ENCODE data around the gene SLC9A7. TPM values are rescaled to one million over a fixed set of nuclear protein-coding genes. Genes with fewer than 3 reads are reported as not detected.
A peak's percentile ranks its signal among the peaks of the same experiment; 100 is the strongest.

The SLC9A7 gene
- 1 to 10 TPM in 3 of 4 donors, under 1 TPM in 1; 0.63 to 9.0 (median 2.7) TPM for total RNA-seq

DNA sequence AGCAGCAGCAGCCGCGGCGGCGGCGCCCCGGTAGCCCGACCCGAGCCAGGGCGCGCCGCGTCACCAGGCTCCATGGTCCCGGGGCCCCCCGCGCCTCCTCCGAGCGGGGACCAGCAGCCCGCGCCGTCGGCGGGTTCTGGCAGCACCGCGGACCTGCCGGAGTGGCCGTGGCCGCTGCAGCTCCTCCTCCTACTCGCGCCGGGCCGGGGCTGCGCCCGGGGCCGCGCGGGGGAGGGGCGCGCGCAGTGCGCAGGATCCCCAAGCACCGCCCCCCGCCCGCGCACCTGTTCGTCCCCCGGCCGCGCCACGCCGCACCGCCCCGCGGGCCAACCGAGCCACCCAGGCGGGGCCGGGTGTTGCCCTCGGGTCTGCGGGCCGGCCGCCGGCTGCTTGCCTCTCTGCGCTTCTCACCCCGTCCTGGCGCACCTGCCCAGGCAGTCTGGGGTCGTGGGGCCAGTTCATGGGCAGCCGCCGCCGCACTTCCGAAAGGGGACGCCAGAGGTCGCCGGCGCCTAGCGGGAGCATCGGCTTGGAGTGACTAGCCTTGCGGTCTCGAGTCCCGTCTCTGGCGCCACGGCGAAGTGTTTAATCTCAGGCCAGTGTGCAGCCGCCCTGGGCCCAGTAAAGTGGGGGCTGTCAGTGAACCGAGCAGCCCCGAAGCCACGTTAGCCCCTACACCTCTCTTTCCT lies at the start of gene SLC9A7:
TSS of gene SLC9A7 (minus strand) at position 163 of the 689 bp plus-strand sequence. CDS start at position 74, 89 bp downstream.
- DNase-seq (ENCODE audit: low spot score) = no peak
- peak; percentile 92 for ATAC-seq (ENCODE audit: low FRiP score)
- TF ChIP-seq, protein P1, sequence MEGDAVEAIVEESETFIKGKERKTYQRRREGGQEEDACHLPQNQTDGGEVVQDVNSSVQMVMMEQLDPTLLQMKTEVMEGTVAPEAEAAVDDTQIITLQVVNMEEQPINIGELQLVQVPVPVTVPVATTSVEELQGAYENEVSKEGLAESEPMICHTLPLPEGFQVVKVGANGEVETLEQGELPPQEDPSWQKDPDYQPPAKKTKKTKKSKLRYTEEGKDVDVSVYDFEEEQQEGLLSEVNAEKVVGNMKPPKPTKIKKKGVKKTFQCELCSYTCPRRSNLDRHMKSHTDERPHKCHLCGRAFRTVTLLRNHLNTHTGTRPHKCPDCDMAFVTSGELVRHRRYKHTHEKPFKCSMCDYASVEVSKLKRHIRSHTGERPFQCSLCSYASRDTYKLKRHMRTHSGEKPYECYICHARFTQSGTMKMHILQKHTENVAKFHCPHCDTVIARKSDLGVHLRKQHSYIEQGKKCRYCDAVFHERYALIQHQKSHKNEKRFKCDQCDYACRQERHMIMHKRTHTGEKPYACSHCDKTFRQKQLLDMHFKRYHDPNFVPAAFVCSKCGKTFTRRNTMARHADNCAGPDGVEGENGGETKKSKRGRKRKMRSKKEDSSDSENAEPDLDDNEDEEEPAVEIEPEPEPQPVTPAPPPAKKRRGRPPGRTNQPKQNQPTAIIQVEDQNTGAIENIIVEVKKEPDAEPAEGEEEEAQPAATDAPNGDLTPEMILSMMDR (IDR thresholded peaks at IDR 0.05) = peak in 2 of 3 donors; percentile 70 to 74

DNA sequence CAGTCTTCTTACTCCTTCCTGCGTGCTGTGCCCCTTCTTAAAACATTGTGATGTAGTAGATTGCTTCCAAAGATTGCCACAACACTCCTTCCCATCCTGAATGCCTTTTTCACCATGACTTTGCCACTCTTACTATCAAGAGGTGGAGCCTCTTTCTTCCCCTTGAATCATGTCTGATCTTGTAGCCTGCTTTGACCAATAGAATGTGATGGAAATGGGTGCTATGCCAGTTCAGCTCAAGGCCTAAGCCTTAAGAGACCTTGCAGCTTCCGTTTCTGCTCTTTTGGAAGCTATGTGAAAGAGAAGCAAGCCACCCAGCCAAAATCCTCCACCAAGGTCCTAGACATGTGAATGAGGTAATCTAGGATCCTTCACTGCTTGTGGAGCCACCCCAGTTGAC lies 46.4 kb upstream of the SLC9A7 start:
- TF ChIP-seq, protein P1 (IDR thresholded peaks at IDR 0.05) = no peak
- ATAC-seq (ENCODE audit: low FRiP score) = no peak
- DNase-seq (ENCODE audit: low spot score) = no peak

DNA sequence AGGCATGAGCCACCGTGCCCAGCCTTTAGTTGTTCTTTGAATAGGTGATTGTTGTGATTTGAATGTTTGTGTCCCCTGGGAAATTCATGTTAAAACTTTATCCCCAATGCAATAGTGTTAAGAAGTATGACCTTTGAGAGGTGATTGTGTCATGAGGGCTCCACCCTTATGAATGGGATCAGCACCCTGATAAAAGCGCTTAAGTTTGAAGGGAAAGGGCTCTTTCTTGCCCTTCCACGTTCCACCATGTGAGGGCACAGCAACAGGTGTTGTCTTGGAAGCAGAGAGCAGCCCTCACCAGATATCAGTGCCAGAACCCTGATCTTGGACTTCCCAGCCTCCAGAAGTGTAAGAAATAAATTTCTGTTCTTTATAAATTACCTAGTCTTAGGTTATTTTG lies 44.2 kb upstream of the SLC9A7 start:
- TF ChIP-seq, protein P1 (IDR thresholded peaks at IDR 0.05) = no peak
- no peak for ATAC-seq (ENCODE audit: low FRiP score)
- no peak for DNase-seq (ENCODE audit: low spot score)

DNA sequence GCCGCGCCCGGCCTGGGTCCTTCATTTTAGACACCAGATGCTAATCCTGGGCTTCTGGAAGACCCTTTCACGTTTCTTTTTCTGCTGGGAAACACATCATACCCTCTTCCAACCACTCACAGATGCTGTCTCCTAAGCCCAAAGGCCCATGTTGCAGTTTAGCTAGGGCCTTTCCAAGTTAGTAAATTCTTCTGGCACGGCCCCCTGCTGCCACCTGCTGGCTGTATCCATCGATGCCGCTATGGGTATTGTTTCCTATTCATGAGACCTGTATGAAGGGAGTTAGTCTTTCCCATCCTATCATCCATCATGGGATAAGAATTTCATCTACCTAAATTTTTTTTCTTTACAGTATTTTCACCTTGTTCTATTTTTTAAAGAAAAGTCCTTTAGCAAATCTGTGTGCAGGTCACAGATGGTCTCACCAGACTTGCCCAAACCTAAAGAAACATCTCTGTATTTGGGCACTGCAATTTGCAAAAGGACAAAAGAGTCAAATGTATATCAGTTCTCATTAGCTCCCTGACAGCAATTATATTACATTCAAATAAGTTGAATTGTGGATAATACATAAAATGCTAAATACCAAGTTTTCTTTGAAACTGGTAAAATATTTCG lies 37.8 kb upstream of the SLC9A7 start:
- TF ChIP-seq, protein P1 (IDR thresholded peaks at IDR 0.05) = peak in 1 of 3 donors; percentile 48
- peak; percentile 83 for DNase-seq (ENCODE audit: low spot score)
- peak; percentile 68 for ATAC-seq (ENCODE audit: low FRiP score)

DNA sequence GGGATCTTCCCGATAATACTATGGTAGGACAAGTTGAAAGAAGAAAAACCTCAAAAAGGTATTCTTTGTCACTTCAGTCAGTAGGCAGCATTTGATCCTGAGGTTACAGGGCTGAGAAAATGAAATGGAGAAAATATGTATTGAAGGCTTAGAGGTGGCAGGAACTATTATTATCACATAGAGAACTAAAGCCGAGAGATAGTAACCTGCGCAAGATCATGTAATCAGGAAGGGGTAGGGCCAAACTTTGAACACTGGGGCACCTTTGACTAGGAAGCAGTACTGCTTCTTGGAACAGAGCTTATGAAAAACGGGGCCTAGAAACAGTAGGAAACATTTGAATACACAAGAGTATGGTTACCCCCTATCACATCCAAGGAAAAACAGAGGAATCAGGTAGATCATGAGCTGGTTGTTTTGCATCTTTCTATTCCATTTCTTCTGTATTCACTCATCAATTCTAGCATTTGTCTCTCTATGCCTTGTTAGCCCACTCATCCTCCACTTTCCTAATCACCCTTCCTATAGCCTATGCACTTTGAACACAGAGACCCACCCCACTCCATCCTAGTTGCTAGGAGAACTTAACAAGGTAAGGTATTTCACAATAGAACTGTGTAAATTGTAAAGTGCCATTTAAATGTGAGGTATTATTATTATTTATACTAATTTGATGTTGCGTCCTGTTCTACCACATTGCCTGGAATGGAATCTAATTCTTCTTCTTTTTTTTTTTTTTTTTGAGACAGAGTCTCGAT lies 34.6 kb upstream of the SLC9A7 start:
- DNase-seq (ENCODE audit: low spot score) (no peak), ATAC-seq (ENCODE audit: low FRiP score) (no peak)
- TF ChIP-seq, protein P1 (IDR thresholded peaks at IDR 0.05) = no peak

DNA sequence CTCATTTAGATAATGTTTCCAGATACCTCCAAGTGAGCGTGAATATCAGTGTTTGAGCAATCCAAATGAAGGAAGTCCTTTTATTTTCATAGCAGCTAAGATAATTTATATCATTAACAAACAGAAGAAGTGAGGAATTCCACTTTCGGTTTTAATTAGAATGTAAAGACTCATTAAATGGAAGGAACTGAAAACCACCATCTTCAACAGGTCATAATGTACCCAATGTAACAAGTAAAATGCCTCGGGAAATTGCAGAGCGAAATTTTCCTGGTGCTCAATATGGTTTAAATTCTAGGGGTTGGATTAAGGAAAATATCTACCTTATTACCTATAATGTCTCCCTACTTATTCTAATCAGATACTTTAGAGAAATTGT lies 33.9 kb upstream of the SLC9A7 start:
- DNase-seq (ENCODE audit: low spot score) (no peak), ATAC-seq (ENCODE audit: low FRiP score) (no peak)
- TF ChIP-seq, protein P1 (IDR thresholded peaks at IDR 0.05) = no peak

Data from omental fat pad (tissue), 4 donors.